T47D (cell line): Measurements from ENCODE around the gene GRK5.

Experiments used
- DNase-seq, 2 experiments: peaks; one replicate each; pipeline versions ENCODE4 v3.0.0 to v3.0.0-alpha.2; 2011 to 2012; ENCODE audit warnings: low read depth in 1 of 2, low spot score in 1 of 2
- JUND ChIP-seq: IDR thresholded peaks from 2 replicates; pipeline ENCODE4 v1.6.1; 2012; ENCODE audit warnings: low read depth
- in situ Hi-C: cut with HindIII; loops from 2 replicates; pipeline ENCODE4 v1.10.0; 2016; ENCODE audit warnings: low sequenced_read_pairs, low pct_unique_long_range_greater_than_20kb

The GRK5 gene

DNA sequence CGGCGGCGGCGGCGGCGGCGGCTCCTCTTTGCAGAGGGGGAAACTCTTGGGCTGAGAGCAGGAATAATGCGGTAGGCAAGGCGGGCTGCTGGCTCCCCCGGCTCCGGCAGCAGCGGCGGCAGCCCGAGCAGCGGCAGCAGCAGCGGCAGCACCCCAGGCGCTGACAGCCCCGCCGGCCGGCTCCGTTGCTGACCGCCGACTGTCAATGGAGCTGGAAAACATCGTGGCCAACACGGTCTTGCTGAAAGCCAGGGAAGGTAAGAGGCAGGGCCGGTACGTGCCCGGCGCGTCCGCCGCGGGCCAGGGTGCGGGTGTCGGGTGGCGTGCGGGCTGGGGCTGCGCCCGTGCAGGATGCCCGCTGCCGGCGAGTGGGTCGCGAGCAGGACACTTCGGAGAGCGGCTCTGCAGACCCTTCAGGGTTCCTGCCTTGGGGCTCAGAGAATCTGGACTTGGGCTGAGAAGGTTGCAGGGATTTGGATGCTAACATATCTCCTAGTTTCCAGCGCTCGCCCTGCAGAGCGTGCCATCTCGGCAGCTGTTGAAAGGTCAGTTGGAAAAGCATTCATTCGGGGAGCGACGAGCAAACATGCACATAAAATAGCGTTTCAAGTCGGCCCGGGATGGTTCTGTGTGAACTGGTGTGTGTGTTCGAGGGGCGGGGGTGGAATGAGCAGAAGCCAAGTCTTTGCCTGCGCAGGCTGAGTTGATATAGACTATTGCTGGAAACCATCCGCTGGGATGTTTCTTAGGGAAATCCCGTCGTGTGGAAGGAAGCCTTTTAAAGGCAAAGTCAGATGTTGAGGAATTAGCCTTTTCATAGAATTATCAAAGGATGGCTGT lies 562 bp downstream of the GRK5 start:
- DNase-seq = peak; percentile 7 to 15
- in situ Hi-C loops = no loop called here
- TF ChIP-seq JUND = no peak

DNA sequence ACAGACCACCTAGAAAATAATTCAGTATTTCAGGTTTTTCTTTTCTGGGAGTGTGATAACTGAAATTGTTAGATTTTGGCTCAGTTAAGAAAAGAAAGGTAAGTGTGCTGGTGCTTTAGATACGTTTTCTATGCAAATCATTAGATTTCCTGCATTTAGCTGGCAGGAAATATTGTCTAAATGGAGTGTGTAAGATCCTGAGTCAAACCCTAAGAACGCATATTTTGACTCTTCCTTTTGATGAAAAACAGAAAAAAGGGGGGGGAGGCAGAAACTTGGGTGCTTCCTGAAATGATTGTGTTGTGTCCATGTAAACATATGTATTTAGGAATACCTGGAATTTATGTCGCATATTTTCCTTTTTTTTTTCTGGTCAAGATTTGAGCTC lies 1.2 kb downstream of the GRK5 start:
- no peak for DNase-seq
- TF ChIP-seq JUND = no peak
- in situ Hi-C loops = no loop called here

GRCh38 chr10:119209035-119209735 lies 1.8 kb downstream of the GRK5 start:
- peak; percentile 23 to 26 for DNase-seq
- TF ChIP-seq JUND = no peak
- in situ Hi-C loops = no loop called here

DNA sequence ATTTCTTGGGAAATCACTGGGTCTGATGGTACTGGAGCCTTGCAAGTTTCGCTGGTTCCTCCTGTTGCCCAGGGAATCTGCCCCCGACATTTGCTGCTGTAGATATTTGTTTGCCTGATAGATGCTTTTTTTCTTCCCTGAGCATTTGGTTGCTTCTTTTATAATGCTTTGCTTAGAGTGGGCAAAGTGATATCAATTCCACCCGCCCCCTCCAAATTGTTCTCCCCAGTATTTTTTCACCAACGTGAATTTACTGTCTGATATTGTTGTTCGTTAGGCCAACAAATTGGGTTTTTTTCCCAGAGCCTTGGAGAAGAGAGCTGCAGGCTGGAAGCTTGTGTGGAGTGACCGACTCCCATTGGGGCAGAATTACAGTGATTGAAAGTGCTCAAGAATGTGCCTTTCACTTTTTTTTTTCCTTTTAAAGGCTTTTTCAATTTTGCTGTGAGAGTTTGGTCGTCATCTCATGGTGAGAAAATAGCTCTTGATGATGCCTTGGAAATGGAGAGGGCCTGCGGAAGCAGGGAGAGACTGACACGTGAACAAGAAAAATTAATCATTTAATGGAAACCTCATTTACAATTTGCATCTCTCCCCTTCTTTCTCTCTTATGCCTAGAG lies 2.5 kb downstream of the GRK5 start:
- in situ Hi-C loops = no loop called here
- no peak for DNase-seq
- TF ChIP-seq JUND = no peak

DNA sequence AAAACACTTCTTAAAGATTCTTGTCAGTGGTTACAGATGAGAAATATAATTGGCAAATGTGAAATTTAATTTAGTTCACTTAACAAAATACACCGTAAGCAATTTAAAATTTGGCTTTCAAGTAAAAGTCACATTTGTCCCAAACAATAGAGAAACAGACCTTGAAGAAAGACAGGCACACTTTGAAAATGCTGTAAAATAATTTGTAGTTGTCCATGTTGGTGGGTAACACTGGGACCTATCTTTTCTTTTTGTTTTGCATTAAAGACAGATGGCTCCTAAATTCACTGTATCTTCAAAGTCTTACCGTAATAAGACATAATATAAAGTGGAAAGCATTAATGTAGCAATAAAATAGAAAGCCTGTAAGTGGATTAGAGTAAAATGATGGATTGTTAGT lies 3.3 kb downstream of the GRK5 start:
- TF ChIP-seq JUND = no peak
- in situ Hi-C loops = no loop called here
- DNase-seq = no peak

GRCh38 chr10:119211176-119211575 lies 3.8 kb downstream of the GRK5 start:
- DNase-seq = no peak
- no peak for TF ChIP-seq JUND
- in situ Hi-C loops = no loop called here

GRCh38 chr10:119211625-119212441 lies 4.5 kb downstream of the GRK5 start:
- no peak for TF ChIP-seq JUND
- no peak for DNase-seq
- in situ Hi-C loops = no loop called here

GRCh38 chr10:119215371-119215770 lies 8.0 kb downstream of the GRK5 start:
- TF ChIP-seq JUND = no peak
- no peak for DNase-seq
- in situ Hi-C loops = no loop called here

GRCh38 chr10:119216127-119216526 lies 8.8 kb downstream of the GRK5 start:
- in situ Hi-C loops = no loop called here
- TF ChIP-seq JUND = no peak
- DNase-seq = no peak

DNA sequence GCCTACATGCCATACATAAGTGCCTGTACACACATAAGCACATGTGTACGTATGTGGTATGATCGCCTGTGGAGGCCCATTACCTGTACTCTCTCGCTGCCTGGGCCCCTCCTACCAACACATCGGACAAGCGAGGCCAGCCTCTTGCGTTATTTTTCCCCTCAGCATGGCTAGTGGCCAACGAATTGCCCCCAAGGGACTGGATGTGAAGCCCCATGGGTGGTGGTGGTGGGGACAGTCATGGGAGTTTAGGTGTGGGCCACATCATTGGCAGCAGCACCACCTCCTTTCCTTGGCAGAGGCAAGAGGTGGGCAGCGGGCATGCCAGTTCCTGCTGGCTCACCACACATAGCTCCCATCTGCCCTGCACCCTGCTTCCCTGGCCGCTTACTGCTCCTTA lies 10.0 kb downstream of the GRK5 start:
- in situ Hi-C loops = no loop called here
- DNase-seq = no peak

GRCh38 chr10:119217991-119218490 lies 10.7 kb downstream of the GRK5 start:
- in situ Hi-C loops = no loop called here
- no peak for TF ChIP-seq JUND
- DNase-seq = no peak

More for the DNA sequence above, 10.0 kb downstream of the GRK5 start:
- TF ChIP-seq JUND = no peak

DNA sequence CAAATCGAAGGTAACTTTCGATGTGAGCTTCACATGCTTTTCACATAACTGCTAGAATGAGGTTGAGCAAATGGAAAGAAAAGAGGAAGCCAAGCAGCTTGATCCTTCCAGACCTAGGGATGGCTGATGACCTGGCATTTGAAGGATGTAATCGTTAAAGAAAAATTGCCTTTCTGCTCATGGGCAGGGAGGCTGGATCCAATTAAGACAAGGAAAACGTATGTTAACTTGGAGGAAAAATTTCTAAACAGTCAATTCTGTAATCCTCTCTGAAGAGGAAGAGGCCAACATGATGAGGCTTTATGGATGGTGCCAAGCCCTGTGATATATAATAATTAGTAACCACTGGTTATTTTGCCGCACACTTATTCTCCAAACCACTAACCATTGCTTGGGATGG lies 12.5 kb downstream of the GRK5 start:
- TF ChIP-seq JUND = no peak
- in situ Hi-C loops = no loop called here
- no peak for DNase-seq
